ENCODE measurements around the gene AURKAIP1. TPM values are rescaled to one million over a fixed set of nuclear protein-coding genes. Genes with fewer than 3 reads are reported as not detected.
A peak's percentile ranks its signal among the peaks of the same experiment; 100 is the strongest.

The AURKAIP1 gene
- total and polyA plus RNA-seq, 9 of the 15 experiments (the other 6 are each of a cell fraction or from before 2014, with no cell fraction given): 7.8 to 478 (median 92.0) TPM

- TF ChIP-seq PBX2 (CRISPR knock-in tag; IDR thresholded peaks at IDR 0.05; ENCODE audit: low read depth) (no peak), PBX2 (tag; conservative IDR thresholded peaks at IDR 0.05; ENCODE audit: low read depth) (no peak), RBM14 (IDR thresholded peaks at IDR 0.05; ENCODE audit: borderline replicate concordance, insufficient read depth, low read depth, low read length) (no peak), BCL6 (CRISPR knock-in tag; IDR thresholded peaks at IDR 0.05) (peak; percentile 73), KAT8 (IDR thresholded peaks at IDR 0.05; ENCODE audit: low read depth) (no peak), ZNF766 (CRISPR knock-in tag; conservative IDR thresholded peaks at IDR 0.05) (peak; percentile 76), SREBF2 (CRISPR knock-in tag; IDR thresholded peaks at IDR 0.05) (no peak), ZNF121 (CRISPR knock-in tag; conservative IDR thresholded peaks at IDR 0.05) (no peak), FOXK2 (conservative IDR thresholded peaks at IDR 0.05 in 1 of 2, IDR thresholded peaks at IDR 0.05 in 1 of 2; ENCODE audit: low read depth in 2 of 2) (0 out of 4 replicates have a peak, but pooled peaks of 1 of the 2 experiments have one; percentile 46), ZNF395 (CRISPR knock-in tag; IDR thresholded peaks at IDR 0.05) (peak; percentile 85), KDM4B (IDR thresholded peaks at IDR 0.05; ENCODE audit: borderline replicate concordance in 2 of 2, low read depth in 1 of 2) (no peak), SMARCB1 (IDR thresholded peaks at IDR 0.05; ENCODE audit: insufficient read length, low read depth) (no peak), RUNX1 (IDR thresholded peaks at IDR 0.05; ENCODE audit: low read depth) (no peak), WHSC1 (IDR thresholded peaks at IDR 0.05; ENCODE audit: low read length) (no peak), POLR2A (conservative IDR thresholded peaks at IDR 0.05) (no peak), PURB (CRISPR knock-in tag; IDR thresholded peaks at IDR 0.05; ENCODE audit: low read depth) (no peak), ZNF134 (CRISPR knock-in tag; conservative IDR thresholded peaks at IDR 0.05) (peak; percentile 50; the same call in 1 of the 2 replicates), ARID1B (IDR thresholded peaks at IDR 0.05) (no peak), ZNF507 (tag; conservative IDR thresholded peaks at IDR 0.05) (0 out of 2 replicates have a peak, but pooled peaks have one; percentile 25), NBN (IDR thresholded peaks at IDR 0.05; ENCODE audit: low read depth) (no peak), CREB5 (CRISPR knock-in tag; IDR thresholded peaks at IDR 0.05) (no peak), THRB (CRISPR knock-in tag; conservative IDR thresholded peaks at IDR 0.05) (no peak; the same call in 1 of the 2 replicates), MCM5 (IDR thresholded peaks at IDR 0.05; ENCODE audit: low read depth) (no peak)
Observed at GRCh38 chr1:1422465-1423244, 47.6 kb upstream of the AURKAIP1 start (continued).

Measured in K562 (cell line).